Measurements from ENCODE around the gene HMGCS2.

The HMGCS2 gene

DNA sequence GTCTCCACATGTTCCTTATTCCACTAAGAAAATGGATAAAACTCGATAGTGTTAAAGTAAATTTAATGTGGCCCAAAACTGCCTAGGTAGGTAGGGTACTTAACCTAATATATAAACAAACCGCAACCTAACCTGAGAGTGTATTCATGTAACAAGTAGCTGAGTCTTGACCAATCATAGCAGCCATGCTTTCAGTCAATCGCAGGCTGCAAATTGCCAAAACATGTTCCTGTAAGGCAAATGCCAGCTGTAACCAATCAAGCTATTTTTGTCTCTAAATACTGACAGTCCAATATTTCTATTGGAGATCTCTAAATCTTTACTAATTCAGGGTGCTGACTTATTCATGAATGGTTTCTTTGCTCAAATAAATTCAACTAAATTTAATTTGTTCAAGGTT is 3.1 kb upstream of the HMGCS2 start:
- H3K4me3 ChIP-seq (ENCODE audit: low read length) = no peak overlapping the region
- no peak for DNase-seq (ENCODE audit: low read depth, low spot score)

DNA sequence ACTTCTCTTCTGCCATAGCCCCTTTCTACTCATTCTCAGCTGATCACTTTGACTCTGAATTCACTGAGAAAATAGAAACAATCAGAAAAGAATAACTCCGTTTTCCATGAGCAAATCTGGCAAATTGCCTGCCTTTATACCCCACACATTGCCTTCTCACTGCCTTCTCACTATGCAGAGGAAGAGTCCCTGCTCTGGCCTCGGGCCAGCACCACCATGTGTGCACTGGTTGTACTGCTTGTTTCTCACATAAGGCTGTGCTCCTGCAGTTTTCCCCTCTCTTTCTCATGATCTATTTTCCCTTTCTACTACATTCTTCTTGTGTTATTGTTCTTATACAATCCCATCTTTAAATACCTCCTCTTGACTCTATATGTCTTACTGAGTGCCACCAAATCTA is 2.3 kb upstream of the HMGCS2 start:
- no peak for DNase-seq (ENCODE audit: low read depth, low spot score)
- H3K4me3 ChIP-seq (ENCODE audit: low read length) = no peak overlapping the region

DNA sequence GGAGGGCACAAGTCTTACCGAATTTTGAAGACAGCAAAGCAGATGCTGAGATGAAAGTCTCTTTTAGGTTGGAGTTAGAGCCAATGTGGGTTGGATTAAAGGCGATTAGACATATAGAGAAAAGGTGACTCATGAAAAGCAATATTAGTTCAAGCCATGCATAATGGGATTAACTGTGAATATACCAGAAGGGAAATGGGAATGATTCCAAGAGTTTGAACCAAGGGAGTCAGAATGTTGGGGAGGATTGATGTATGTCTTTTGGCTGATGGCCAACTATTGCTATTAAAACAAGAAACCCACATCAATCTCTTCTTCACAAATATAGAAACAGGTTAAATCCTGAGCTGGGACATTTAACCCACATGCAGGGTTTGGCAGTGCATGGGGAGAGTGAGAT is 1.2 kb downstream of the HMGCS2 start:
- no peak for DNase-seq (ENCODE audit: low read depth, low spot score)
- no peak overlapping the region for H3K4me3 ChIP-seq (ENCODE audit: low read length)

DNA sequence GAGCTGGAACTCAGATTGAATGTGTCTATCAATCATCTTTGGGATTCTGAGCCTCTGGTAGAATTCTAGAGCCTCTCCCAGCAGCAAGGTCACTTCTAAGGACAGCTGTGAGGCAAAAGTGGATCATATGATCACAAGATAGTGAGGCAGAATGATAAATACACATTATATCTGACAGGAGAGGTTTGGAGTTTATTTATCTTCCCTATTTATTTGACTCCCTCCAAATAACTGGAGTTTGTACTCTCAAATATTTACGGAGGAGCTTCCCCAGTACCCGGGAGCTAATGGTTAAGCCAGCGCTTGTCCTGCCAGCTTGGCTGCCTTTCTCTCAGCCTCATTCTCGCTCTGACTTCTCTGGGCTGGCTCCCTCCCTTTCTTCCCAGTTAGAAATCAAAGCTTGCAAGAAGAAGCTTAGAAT is 2.3 kb downstream of the HMGCS2 start:
- no peak for DNase-seq (ENCODE audit: low read depth, low spot score)
- no peak overlapping the region for H3K4me3 ChIP-seq (ENCODE audit: low read length)

DNA sequence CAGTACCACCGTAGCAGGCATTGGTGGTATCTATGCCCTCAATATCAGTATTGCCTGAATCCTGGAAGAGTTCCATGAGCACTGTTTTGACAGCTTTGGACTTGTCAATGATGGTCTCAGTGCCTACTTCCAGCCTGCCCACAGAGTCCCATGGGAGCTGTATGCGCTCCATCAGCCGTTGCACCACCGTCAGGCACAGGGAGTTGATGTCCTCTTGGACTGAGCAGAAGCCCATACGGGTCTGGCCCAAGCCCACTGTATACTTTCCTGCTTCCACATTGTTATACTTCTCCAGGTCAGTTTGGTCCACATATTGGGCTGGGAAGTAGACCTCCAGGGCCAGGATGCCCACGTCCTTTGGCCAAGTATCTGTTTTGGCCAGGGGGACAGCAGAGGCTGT is 4.5 kb downstream of the HMGCS2 start:
- no peak overlapping the region for H3K4me3 ChIP-seq (ENCODE audit: low read length)
- DNase-seq (ENCODE audit: low read depth, low spot score) = no peak

DNA sequence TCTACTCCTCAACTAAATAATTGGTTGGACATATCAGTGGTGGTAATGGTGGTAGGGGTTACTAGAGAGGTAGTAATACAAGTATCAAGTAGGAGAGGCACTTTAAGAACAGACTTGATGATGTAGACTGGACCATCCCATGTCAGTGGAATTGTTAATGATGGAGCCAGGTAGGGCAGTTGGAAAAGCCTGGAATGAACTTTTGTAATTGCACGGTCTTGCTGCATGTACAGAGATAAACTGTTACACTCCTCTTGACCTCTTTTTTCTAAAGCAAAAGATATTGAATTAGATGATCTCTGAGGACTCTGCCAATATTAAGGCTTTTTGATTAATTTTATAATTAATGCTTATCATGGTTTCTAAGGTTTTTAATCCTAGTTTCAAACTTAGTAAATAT is 5.8 kb downstream of the HMGCS2 start:
- no peak for DNase-seq (ENCODE audit: low read depth, low spot score)
- no peak overlapping the region for H3K4me3 ChIP-seq (ENCODE audit: low read length)

DNA sequence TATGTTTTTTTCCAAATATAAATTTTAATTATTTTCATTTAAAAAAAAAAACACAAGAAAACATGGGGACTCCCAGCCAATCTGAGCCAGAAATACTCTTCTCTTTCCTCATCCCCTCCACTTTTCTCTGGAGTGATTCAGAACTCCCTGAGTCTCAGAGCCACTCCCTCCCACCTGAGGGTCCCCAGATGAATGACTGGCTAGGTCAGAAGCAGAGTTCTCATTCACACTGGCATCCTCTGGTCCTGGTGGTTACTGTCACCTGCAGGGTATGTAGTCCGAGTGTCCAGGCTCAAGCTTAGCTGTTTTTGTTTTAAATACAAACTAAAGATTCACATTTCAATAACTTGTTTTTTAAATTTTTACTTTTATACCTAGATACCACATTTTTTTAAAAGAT is 6.3 kb downstream of the HMGCS2 start:
- H3K4me3 ChIP-seq (ENCODE audit: low read length) = no peak overlapping the region
- no peak for DNase-seq (ENCODE audit: low read depth, low spot score)

DNA sequence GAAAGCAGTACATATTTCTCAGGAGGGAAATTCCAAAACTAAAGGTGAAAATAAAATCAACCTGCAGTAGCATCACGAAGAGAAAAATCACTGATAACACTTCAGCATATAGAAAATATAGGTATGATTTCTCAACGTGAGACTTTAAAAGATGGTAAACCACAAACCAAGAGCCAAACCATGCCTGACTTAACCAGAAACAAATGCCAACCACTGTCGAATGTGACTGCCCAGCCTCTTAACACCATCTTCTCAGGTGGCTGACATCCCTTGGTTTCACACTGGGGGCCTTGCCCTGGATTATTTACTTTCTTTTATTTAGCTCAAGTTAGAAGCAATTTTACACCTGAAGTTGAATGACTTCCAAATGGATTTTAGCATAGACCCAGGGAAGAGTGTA is 10.1 kb downstream of the HMGCS2 start:
- peak; percentile 23 for DNase-seq (ENCODE audit: low read depth, low spot score)
- H3K4me3 ChIP-seq (ENCODE audit: low read length) = no peak overlapping the region

DNA sequence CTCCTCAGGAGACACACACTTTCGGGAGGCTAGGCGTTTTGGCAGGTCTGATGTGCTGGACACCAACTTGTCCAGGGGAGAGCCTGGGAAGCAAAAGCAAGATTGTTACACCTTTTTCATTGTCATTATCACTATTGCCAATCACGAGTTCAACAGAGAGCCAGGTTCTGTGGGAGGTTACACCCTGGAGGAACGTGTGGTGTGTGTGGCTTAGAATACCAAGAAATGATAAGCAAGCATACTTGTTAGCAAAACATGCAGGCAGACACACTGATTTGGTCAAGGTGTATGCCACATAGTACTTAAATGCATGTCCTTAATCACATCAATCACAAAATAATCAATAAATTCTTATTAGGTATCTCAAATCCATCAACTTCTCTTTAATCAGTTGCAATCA is 16.1 kb downstream of the HMGCS2 start:
- no peak for DNase-seq (ENCODE audit: low read depth, low spot score)
- no peak overlapping the region for H3K4me3 ChIP-seq (ENCODE audit: low read length)

DNA sequence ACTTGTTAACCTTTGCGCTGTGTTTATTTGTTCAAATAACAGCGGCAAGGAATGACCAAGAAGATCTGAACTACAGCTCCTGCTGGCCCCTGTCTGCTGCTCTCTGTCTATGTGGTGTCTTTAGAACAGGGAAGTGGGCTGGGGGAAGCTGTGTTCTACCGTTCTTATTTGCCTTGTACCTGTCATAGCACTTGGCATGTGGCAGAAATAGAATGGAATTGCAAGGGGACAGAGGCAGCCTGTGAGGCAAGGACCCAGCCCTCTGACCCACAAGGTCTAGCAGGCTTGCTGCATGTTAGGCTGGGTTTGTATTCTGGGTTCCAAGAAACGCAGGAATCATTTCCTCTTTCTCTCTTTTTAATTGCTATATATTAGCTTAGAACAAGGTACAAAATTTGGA is 20.7 kb downstream of the HMGCS2 start:
- no peak overlapping the region for H3K4me3 ChIP-seq (ENCODE audit: low read length)
- DNase-seq (ENCODE audit: low read depth, low spot score) = no peak

DNA sequence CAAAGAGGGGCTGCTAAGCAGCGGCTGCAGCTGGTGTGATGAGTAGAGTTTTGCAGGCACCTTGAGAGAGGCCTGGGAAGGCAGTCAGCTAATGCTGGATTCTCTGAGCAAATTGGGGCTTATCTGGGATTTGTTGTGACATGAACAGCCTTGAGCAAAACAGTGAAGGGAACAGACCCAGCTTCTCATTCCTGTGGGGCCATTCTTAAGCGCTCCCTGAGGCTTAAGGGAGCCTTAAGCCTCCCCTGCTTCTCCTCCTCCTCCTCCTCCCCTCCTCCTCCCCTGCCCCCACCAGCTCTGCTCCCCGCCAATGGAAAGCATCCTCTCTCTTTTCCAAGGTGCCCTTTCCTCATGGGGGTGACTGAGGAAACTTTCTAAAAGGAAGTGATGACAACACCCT is 21.3 kb downstream of the HMGCS2 start:
- H3K4me3 ChIP-seq (ENCODE audit: low read length) = no peak overlapping the region
- no peak for DNase-seq (ENCODE audit: low read depth, low spot score)

DNA sequence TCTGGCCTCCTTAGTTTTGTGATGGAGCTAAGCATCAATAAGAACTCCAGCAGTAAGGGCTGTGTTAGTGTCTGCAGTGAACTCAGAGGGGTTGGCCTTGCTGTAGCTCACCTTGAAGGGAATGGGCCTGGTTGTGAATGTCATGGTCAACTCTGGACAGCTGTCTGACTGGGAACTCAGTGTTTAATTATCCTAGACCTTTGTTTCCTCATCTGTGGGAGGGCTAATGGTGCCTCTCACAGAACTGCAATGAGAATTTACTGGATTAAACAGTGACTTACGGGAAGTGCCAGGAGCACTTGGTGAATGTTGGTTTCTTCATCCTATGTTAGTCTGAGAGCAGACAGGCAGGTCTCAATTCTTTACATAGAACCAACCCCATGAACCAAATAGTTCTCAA is 23.7 kb downstream of the HMGCS2 start:
- no peak for DNase-seq (ENCODE audit: low read depth, low spot score)
- no peak overlapping the region for H3K4me3 ChIP-seq (ENCODE audit: low read length)

DNA sequence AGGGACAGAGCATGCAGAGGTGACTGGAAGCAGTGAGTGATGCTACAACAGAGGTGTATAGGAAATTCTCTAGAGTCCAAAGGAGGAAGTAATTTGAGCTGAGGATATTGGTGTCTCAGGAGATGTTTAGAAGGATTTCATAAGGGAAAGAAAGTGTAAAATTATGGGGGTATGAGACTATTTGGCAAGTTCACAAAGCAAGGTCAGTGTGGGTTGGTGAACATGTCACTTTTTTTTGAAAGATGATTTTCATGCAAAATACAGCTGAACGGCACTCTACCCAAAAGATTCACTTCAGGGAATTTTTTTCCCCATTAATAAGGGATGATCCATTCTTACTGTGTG is 24.1 kb downstream of the HMGCS2 start:
- H3K4me3 ChIP-seq (ENCODE audit: low read length) = no peak overlapping the region
- no peak for DNase-seq (ENCODE audit: low read depth, low spot score)

DNA sequence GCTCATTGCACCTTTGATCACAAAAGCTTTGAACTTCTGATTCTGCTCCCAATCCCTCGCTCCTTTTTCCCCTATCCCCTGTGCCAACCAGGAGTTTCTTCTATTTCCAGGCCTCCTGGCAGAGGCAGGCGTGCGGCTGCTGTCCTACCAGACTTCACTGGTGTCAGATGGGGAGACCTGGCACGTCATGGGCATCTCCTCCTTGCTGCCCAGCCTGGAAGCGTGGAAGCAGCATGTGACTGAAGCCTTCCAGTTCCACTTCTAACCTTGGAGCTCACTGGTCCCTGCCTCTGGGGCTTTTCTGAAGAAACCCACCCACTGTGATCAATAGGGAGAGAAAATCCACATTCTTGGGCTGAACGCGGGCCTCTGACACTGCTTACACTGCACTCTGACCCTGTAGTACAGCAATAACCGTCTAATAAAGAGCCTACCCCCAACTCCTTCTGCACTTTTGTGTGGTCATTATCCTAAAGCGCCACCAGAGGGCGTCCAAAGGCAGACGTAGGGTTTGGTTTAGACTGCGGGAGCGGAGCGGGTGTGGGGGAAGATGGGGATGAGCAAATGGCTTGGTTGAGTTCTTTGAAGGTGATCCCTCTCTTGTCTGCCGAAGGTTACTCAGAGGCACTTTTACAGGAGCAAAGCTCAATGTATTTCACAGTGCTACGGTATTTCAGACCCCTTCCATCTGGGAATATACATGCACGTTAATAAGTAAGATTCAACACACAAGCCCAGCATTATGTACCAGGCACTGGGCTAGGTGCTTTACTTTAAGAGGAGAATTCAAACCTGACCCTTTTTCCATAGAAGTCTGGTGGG is 24.7 kb downstream of the HMGCS2 start:
- peak; percentile 59 for DNase-seq (ENCODE audit: low read depth, low spot score)
- no peak overlapping the region for H3K4me3 ChIP-seq (ENCODE audit: low read length)

DNA sequence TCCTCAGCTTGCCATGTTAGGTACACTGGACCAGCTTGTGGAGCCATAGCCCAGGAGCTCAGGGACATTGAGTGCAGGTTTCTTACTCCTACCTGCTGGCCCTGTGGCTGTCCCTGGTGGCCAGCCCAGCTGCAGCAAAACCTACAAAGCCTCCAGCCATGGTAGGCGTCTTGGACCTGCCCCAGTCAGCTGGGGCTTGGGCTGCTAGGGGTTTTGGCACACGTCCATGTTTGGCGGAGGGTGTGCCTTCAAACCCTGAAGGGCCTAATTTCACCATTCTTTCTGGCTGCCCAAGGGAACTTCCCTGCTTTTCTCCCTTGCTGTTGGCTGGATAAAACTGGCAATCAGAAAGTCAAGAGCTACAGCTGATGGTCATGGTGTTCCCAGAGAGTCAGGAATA is 25.4 kb downstream of the HMGCS2 start:
- DNase-seq (ENCODE audit: low read depth, low spot score) = no peak

DNA sequence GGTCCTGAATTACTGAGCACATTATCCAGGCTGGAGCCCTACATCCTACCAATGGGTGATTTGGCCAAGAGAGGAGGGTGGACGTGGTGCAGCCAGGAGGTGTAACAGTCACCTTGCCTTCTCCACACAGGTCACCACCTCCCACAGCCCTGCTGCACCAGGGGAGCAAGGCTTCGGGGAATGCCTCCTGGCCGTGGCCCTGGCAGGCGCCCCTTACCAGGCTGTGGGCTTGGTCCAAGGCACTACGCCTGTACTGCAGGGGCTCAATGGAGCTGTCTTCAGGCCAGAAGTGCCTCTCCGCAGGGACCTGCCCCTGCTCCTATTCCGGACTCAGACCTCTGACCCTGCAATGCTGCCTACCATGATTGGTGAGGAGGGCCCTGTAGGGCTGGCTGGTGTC is 26.0 kb downstream of the HMGCS2 start:
- DNase-seq (ENCODE audit: low read depth, low spot score) = no peak
- no peak overlapping the region for H3K4me3 ChIP-seq (ENCODE audit: low read length)

More for the DNA sequence above, 25.4 kb downstream of the HMGCS2 start:
- no peak overlapping the region for H3K4me3 ChIP-seq (ENCODE audit: low read length)

DNA sequence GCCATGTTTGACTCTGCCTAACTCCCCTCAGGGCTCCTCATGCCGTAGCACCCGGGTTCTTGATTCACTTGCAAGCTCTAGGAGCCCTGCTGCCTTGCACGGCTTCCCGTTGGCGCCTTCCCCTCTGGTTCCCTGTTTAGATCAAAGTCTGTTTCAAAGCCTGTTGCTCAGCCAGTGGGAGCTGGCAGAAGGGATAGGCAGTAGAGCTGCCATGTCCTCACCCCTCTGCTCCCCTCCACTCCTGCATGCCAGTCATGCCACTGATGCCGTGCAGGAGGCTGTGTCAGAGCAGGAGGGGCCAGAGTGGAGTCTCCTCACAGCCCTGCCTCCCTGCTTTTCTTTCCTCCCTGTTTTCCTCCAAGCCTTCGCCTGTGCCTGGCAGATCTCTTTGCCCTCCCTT is 26.5 kb downstream of the HMGCS2 start:
- DNase-seq (ENCODE audit: low read depth, low spot score) = no peak

DNA sequence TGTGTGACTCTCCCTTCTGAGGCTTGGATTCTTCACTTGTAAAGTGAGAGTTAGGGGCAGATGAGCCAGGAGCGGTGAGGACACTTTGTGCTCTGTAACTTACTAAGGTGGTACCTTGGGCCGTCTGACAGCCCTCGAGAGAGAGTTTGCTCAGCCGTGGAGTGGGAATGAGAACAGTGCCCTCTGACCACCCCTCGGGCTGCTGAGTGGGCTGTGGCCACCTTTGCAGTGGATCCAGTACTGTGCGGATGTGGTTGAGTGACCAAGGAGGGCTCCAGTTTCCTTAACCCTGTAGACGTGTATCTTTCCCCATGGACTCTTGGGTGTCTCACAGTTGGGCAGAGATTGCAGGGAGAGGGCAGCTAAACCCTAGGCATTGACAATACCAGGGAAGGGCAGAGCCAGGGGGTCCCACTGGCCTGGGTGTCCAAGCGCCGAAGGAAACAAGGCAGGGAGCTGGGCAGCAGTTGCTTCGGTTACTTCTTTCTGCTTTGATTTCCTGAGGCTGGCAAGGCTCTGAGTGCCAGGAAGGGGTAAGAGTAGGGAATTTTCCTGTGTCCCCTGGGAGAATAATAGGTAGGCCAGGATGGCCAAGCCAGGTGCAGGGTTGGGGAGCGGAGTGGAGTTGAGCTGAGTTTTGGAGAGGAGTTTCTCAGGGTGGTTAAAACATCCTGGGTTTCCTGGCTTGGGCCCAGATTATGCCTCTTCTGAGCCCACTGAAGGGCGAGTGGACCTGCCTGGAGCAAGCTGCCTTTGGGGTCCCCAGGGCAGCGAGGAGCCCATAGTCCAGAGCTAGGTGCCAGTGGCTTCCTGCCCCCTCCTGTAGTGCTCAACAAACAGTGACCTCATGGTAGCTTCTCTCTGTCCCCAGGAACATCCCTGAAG is 27.6 kb downstream of the HMGCS2 start:
- no peak overlapping the region for H3K4me3 ChIP-seq (ENCODE audit: low read length)
- DNase-seq (ENCODE audit: low read depth, low spot score) = no peak

More for the DNA sequence above, 26.5 kb downstream of the HMGCS2 start:
- no peak overlapping the region for H3K4me3 ChIP-seq (ENCODE audit: low read length)

DNA sequence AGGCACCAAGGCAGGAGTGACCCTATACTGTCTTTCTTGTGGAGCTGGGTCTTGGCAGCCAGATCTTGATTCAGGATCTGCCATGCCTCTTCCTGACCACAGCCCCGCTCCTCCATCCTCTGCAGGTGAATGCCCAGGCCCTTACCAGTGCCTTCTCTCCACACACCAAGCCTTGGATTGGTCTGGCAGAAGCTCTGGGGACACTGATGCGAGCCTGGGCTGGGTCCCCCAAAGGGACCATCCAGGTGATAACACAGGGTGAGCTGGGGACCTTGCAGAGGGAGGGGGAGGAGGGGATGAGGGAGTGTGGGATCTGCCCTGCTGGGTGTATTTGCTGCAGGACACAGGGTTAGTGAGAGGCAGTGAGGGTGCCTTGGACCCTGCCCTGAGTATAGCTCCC is 28.4 kb downstream of the HMGCS2 start:
- H3K4me3 ChIP-seq (ENCODE audit: low read length) = no peak overlapping the region
- no peak for DNase-seq (ENCODE audit: low read depth, low spot score)

DNA sequence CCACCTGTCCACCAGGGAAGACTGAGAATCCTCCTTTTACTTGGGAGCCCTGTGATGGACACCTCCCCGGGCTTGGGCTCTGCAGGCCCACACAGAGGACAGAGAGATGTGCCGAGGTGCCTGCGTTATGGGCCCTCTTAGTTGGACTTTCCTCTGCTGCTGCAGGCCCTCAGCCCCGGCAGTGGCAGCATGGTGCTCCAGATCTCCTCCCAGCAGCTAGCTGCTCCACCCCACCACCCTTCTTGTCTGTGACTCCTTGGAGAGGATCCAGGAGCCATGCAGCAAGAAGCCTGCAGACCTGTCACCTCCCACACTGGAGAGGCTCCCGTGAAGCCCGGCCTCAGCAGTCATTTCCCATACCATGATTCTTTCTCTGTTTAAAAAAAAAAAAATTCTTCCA is 29.6 kb downstream of the HMGCS2 start:
- DNase-seq (ENCODE audit: low read depth, low spot score) = no peak
- no peak overlapping the region for H3K4me3 ChIP-seq (ENCODE audit: low read length)
